Stimulated activated CD4-positive, alpha-beta T cell treated with anti-CD3 and anti-CD28 coated beads, Interleukin-4, amount 100 ng/mL, for 24 hours (primary cell): Measurements from ENCODE around the gene CABP4.

ENCODE experiments used
- DNase-seq: peaks from one replicate; pipeline ENCODE4 v3.0.0-alpha.2; 2020

The CABP4 gene

DNA sequence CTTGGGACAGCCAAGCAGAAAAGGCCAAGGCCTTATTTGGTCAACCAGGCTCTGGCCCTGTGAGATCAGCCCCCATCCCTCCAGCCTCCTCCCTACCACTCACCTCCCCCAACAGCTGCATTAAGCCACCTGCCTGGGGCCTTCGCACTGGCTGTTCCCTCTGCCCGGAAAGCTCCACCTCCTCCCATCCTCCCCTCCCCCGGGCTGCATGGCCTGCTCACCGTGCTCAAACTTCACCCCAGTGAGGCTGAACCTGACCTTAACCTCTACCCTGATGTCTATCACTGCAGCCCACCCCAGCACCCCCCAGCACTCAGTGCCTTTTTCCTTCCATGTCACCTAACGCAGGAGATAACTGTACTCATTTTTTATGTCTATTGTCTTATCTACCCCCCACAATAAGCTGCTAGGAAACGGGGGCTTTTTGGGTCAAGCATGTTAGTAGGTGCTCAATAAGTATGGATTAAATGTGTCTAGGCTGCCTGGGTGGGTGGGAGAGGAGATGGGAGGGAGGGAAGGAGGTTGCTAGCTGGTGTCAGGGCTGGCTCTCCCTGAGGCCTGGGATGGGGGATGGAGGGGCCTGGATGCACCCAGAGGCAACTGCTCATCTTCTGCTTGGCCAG is 18.6 kb upstream of the CABP4 start:
- DNase-seq: peak; percentile 74

DNA sequence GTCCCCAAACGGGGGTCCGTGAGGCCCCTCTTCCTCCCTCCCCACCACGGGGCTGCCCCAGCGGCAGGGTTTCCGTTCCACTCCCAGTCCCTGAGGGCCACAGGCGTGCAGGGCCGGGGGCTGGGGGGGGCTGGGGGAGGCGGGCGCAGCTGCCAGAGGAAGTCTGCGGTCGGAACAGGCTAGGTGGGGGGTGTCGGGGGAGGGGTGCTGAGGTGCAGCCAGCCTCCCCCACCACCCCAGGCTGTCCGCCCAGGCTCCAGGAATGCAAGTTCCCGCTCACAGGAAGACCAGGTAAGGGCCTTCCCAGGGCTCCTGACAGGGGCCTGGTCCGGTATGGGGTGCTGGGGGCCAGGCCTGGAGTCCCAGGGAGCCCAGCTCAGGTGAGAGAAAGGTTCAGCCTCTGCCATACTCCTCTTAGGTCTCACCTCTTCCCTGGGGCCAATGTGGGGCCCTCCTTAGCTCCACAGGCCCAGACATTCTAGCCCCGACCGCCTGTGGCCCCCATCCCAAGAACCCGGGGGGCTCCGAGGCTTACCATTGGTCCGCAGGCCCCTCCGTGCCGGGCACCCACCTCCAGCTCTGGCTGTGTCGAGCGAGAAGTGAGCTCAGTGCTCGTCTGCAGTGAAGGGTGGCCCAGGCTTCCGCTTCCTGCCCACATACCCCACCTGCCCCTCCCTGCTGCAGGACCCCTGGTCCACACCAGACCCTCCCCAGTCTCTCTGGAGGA is 17.9 kb upstream of the CABP4 start, which contains the start of gene PTPRCAP:
Gene PTPRCAP (minus strand): TSS at position 601 of the 727 bp plus-strand sequence. CDS start 63 bp downstream, at position 538.
- peak; percentile 65 for DNase-seq

DNA sequence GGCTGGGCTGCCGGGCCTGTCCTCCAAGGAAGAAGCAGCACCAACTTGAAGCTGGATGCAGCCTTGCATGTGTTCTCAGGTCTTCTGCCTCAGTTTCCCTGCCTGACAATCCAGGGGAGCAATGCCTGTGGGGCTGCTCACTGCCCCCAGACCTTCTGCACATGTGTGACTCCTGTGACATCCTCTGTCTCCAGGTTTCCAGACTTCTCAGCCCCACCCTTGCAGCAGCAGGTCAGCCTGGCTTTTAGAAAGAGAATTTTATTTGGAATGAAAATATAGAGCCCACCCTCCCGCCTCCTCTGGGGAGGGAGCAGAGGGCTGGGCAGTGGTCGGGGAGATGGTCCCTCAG is 17.4 kb upstream of the CABP4 start:
- DNase-seq: no peak

DNA sequence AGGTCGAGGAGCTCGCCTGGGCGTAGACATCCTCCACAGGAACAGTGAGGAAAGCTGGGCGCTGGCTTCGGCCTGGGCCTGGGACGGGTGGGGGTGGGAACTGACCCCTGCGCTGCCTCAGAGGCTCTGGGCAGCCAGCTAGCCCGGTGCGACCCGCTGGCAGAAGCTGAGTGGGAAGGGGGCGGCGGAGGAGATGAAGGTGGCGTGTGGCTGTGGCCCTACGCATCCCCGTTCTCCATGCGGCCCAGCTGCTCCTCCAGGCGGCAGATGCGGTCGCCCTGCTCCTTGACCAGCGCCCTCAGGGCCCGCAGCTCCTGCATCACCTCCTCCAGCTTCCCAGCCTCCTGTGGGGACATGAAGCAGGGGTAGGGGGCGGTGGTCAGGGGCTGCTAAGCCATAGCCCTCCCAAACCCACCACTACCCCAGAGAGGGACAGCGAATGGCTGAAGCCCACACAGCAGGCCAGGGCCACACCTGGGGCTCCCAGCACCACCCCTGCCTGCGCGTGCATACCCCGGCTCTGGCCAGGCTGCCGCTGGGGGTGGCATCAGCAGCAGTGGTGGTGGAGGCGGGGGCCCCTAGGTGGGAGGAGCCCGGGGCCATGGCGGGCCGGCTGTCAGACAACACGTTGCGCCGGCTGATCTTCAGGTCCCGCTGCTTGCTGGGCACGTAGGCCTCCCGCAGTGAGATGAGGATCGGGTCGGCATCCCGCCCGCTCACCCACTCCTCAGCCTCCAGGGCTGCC is 16.8 kb upstream of the CABP4 start:
- DNase-seq: peak; percentile 79

DNA sequence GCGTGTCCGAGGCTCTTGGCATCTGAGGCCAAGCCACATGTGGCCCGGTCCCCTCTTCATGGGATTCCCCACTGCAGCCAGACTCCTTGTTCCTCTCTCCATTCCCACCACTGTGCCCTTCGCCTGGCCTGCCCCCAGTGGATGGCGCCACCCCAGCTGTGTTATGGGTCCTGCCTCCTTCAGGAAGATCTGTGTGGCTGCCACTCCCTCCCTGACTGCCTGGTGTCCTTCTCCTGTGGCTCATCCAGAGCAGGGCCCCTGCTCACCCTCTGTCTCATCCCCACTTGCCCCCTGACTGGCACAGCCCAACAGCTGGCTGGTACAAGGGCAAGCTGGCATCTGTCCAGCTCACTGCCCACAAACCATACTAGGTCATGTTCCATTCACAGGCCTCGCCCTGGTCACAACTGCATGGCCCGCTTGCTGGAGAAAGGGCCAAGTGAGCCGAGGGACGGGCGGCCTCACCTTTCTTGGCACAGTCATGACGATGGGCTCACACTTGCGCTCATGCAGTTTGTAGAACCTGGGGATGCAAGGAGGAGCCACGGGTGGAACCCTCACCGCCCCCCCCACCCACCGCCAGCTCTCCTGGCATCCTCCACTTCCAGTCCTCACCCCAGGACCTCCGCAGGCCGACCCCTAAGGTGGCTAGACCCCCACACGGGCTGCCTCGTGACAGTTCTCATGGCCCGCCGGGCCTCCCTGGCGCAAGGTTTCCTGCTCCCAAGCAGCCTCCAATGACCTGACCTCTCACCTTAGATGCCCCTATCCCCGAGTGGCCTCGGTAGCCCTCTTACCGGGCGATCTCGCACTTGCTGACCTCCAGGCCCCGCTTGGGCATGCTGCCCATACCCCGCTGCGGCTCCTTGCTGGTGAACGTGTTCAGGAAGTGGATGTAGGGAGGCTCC is 15.6 kb upstream of the CABP4 start:
- peak; percentile 37 for DNase-seq

DNA sequence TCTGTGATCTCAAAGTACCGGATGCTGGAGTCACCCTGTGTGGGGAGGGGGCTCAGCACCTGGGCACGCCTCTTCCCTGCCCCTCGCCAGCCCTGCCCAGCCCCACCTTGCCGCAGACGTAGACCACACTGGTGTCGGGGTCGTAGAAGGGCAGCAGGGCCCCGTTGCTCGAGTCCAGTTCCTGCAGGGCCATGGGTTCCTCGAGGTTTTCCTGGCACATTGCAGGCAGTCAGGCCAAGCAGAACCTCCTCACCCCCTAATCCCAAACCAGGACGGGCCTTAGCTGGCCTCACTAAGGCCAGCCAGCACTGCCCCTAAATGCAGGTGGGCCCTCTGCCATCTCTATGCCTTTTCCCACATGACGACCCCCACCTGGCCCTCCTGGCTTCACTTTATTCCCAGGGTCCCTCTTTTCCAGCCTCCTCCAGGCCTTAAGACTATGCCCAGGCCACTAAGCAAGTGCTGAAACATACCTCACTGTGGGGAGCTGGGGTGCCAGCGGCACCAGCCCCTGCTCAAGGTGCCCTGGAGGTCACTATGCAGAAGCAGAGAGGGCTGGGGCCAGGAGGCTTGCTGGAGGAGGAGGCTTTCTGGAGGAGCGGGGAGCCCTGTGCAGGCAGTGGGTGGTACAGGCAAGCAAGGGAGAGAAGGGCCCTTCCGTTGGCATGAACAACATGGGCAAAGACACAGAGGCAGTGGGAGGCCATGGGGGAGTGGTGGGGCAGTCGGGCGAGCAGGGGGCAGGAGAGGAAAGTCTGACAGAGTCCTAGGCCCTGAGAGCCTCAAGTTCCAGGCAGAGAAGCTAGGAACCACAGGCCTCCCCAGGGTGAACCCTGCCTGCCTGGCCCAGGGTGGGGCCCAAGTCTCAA is 14.7 kb upstream of the CABP4 start:
- DNase-seq: no peak

DNA sequence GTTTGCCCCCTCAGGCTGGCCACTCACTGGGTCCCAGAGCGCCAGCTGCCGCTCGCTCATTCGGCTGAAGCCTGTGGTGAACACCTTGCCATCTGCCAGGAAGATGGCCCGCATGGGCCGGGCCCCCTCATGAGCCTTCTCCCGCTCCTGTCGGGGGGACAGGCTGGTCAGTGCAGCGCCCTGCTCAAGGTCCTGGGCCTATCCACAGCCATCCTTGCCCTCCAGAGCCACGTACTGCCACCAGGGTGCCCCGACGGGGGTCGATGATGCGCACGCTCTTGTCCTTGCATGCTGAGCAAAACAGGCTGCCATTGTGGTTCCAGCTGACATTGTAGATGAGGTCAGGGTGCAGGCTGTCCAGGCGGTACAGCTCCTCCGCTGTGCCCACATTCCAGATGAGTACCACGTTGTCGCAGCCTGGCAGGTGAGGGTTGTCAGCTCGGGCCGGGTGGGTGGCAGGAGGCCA is 14.0 kb upstream of the CABP4 start:
- DNase-seq: no peak

DNA sequence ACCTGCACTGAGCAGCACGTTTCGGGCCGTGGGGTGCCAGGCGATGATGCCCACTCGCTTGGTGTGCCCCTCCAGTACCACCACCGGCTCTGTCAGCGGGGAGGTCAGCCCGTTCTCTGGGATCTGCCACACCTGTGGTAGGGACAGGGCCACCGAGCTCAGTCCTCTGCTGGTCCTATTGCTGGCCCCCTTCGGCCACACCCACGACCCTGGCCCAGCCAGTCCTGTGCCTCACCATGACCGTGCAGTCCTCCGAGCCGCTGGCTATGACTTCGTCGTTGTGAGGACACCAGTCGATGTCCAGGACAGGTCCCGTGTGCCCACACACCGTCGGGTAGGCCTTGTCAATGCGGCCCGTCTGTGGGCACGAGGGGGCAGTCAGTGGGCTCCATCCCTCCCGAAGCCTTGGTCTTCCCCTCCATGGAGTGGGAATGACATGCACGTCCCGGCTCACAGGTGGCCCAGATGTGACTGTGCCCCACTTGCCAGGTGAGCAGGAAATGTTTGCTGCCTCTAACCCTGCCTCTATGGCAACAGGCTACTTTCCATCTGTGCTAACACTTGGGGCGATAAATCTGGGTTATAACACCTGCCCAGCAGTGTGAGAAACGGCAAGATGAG is 13.3 kb upstream of the CABP4 start:
- DNase-seq: no peak

DNA sequence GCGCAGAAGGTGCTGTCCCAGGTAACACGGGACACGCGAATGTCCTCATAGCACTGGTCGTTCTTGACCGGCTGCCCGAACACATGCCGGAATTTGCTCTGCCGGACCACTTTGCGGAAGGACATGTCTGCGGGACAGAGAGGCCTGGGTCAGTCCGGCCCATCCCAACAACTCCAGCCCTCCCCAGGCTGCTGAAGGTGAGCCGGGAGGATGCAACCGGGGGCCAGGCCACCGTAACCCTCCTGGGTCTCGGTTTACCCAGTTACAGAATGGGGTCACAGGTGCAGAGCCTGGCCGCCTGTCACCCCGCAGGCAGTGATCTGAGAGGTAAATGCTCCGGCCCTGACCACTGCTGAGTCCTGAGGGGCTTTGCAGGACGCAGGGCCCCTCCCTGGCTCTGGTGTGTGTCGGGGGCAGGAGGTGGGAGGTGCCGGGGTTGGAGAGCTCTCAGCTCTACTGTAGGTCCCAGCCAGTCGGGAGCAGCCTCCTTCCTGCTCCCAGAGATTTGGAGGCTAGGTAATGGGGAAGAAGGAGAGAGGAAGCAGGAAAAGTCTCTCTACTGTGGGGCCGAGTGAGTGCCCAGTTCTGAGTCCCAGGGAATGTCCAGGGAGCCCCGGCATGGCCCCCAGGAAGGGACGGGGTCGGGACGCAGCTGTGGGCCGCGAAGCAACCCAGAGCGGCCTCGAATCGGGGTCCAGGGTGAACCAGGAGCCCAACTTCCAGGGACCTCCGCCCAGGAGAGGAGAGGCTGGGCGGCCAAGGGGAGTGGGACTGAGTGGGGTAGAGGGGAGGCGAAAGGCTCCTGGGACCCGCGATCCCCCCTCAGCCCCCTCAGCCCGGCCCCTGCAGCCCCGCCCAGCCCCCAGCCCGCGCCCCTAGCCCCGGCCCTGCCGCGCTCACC is 12.4 kb upstream of the CABP4 start:
- no peak for DNase-seq

DNA sequence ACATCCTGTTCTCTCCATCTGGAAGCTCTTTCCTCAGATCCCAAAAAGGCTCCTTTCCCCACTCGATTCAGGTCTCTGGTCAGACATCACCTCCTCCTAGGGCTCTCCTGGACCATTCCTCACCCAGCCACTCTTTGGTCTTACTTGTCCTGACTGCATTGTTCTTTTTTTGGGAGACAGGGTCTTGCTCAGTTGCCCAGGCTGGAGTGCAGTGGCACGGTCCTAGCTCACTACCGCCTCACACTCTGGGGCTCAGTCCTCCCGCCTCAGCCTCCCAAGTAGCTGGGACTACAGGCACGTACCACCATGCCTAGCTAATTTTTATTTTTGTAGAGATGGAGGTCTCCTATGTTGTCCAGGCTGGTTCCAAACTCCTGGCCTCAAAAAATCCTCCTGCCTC is 9.6 kb upstream of the CABP4 start:
- no peak for DNase-seq

DNA sequence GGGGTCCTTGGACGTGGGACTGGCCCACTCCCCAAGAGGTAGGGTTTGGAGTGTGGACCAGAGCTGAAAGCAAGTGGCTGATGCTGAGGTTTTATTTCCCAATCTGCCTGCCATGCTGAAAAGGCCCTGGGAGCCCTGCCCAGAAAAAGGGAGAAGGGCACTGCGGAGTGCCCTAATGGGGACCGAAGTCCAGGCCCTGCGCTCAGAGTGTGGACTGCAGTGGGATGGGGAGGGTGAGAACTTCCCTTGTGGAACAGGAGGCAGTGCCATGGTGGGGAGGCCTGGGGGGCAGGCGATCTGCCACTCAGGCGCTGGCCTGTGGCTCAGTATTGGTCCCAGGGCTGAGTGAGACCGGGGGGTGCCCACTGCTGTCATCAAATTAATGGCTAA is 6.9 kb upstream of the CABP4 start:
- DNase-seq: no peak

DNA sequence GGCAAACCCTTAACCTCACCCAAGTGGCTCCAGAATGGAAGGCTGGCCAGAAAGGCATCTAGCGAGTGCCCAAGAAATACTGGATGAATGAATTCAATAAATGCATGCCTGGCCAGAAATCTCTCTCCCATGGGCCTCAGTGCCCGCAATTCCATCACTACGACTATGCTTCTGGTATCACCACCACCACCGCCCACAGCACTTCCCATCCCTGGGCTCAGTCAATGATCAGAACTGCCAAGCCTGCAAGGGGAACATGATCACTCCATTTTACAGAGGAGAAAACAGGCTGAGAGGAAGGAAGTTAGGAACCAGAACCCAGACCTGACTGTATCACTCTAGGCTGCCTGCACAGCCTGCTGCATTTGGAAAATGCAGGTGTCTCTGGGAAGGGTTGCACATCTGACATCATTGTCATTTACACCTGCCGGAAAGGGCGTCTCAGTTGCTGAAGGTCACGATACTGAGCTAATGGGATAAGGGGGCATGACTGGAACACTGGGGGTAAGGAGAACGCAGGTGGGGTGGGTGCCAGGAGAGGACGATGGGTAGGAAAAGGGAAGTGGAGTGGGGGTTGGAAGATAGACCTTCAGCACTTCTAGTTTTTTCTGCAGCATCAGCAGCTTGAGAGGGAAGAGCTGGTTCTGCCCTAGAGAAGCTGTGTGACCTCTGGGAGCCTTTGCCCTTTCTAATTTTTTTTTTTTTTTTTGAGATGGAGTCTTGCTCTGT is 5.9 kb upstream of the CABP4 start:
- no peak for DNase-seq

DNA sequence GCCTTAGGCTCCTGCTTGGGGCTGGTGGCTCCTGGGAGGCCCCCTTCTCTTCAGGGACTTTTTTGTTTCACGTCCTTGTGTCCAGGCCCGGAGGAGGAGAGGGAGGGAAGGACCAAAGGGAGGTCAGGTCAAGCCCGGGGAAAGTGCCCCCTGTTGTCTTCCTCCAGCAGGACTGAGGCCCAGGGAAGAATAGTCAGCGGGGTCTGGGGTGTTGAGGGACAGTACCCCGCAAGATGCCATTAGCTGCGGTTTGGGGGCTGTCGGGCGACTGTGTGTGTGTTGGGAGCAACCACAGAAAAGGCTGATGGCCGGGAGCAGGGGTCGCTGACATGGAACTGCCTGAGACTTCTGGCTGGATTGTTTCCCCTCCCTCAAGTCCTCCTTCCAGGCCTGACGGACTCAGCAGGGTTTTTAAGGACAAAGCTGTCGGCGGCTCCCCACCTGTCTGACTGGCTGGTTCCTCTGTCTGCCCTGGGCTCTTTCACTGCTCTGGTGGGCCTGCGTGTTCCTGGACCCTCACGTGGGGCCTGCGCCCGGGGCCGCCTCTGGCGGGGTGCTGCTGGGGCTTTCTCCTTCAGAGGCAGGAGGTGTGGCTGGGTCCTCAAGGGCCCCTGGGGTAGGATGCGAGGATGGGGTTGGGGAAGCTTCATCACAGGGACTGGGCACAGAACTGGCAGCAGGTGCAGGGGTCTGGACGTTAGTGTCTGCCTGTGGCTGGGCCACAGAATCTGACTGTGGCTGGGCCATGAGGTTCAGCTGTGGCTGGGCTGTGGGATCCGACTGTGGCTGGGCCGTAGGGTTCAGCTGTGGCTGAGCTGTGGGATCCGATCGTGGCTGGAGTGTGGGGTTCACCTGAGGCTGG is 4.1 kb upstream of the CABP4 start:
- DNase-seq: no peak

DNA sequence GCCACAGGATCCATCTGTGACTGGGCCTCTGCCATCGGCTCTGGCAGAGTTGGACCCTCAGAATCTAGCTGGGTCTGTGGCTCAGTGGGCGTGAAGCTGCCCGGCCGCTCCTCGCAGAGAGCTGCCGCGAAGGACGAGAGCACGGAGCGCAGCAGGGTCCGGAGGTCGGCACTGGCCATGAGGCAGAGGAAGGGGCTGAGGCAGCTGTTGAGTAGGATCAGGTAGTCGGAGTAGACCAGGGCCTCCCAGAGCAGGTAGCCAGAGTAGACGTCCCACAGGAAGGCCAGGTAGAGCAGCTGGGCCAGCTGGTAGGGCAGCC is 3.5 kb upstream of the CABP4 start:
- DNase-seq: no peak

DNA sequence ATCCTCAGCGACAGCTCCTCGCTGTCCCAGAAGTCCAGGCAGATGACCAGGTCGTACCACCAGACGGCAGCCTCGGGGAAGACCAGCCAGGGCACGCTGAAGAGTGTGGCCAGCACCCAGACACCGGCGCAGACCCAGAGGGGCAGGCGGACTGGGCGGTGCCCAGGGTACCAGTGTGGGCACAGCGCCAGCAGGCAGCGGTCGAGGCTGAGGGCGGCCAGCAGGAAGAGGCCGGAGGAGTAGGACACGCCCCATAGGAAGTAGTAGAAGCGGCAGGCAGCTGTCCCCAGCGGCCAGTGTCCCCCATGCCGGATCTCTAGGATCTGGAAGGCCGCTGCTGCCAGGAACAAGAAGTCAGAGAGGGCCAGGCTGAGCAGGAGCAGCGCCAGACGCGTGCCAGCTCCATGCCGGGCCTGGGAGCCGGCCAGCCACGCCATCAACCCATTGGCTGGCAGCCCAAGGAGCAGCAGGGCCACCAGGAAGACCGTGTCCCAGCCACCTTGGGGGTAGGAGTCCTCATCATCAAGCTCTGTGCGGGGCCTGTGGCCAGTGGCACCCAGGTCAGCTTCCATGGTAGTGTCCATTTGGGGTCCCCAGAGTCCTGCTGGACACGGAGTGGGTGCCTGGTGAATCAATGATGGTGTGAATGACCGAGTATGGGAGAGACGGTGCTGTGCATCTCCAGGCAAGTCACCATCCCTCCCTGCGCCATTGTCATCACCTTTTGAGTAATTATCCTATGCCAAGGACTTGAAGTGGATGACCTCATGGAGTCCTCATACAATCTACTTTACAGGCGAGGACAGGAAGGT is 2.8 kb upstream of the CABP4 start, which contains the start of gene GPR152:
Gene GPR152 (minus strand): TSS at position 589 of the 812 bp plus-strand sequence. CDS start 5 bp downstream, at position 584.
- no peak for DNase-seq

DNA sequence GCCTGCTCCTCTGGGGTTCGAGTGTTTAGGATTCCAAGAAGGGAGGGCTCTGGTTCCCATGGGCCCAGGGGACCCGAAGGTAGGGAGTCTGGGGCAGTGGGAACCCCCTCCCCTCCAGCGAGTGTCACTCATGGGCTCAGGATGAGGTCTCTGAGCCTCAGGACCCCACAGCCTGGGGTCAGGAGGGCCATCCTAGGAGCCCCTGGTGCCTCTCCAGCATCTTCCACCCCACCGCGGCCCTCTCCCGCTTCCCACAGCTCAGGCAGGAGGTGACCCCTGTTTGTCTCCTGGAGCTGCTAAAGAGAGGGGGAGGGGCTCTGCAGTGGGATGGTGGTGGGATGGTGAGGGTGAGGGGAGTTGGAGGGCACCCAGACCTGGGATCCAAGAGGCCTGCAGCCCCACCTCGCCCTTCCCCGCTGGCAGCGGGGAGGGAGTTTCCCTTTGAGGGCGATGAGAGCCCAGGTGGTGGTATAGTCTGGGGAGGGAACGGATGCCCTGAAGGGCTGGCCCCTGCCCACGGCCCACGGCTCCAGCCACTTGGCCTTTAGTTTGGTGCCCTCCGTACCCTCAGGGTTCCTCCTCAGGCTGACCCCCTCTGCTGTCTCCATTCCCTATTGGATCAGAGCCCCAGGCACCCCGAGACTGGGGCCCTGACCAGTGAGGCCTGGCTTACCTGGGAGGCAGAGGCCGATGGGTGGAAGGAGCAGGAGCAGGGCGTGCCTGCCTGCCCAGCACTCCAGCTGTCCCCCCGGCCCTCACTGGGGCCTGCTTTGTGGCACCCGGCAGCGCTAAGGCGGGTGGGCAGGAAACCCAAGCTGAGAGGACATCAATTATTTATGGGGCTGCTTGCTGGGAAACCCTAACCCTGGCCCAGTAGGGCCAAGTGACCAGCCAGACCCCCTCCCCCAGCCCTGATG is 1.1 kb upstream of the CABP4 start:
- no peak for DNase-seq
